Activated naive CD8-positive, alpha-beta T cell treated with anti-CD3 and anti-CD28 coated beads, Interleukin-2, amount 50 U/mL, for 24 hours (primary cell): Measurements from ENCODE around the gene SLC6A9.

Experiments
- ATAC-seq: fragments of 150-1000 bp; cut with Tn5 transposase; one replicate; pipeline ENCODE4 v1.10.0; 2021
- DNase-seq: peaks from one replicate; pipeline ENCODE4 v3.0.0; 2021
- H3K27ac Mint-ChIP-seq: one replicate; pipeline ENCODE4 v1.8.0; 2021; ENCODE audit warnings: mild to moderate bottlenecking, mixed read lengths
- H3K27me3 Mint-ChIP-seq: one replicate; pipeline ENCODE4 v1.8.0; 2021; ENCODE audit warnings: mixed read lengths
- H3K36me3 Mint-ChIP-seq: one replicate; pipeline ENCODE4 v1.8.0; 2021; ENCODE audit warnings: low read depth, mixed read lengths
- H3K4me1 Mint-ChIP-seq: one replicate; pipeline ENCODE4 v1.8.0; 2021; ENCODE audit warnings: mixed read lengths
- H3K4me3 Mint-ChIP-seq: one replicate; pipeline ENCODE4 v1.8.0; 2021; ENCODE audit warnings: mild to moderate bottlenecking, moderate library complexity, mixed read lengths
- H3K9me3 Mint-ChIP-seq: one replicate; pipeline ENCODE4 v1.8.0; 2021; ENCODE audit warnings: mixed read lengths

The SLC6A9 gene

GRCh38 chr1:43981135-43981491 lies 50.1 kb downstream of the SLC6A9 start:
- Mint-ChIP-seq H3K27me3 (peaks cover 2% of the 10 kb centered on the region), H3K36me3 (peaks cover 43% of the 10 kb centered on the region), H3K4me3 (no peak overlapping the region), H3K27ac (no peak overlapping the region), H3K4me1 (peaks cover 36% of the 10 kb centered on the region), H3K9me3 (no peaks in the 10 kb centered on the region)
- ATAC-seq (no peak), DNase-seq (no peak)

- peak overlapping the region; percentile 87 for H3K27ac Mint-ChIP-seq
- peak overlapping the region; percentile 90 for H3K4me3 Mint-ChIP-seq
- peaks cover 42% of the 10 kb centered on the region for H3K4me1 Mint-ChIP-seq
- no peak for DNase-seq
- peaks cover 42% of the 10 kb centered on the region for H3K36me3 Mint-ChIP-seq
- ATAC-seq, result no peak
- peaks cover 2% of the 10 kb centered on the region for H3K27me3 Mint-ChIP-seq
- no peaks in the 10 kb centered on the region for H3K9me3 Mint-ChIP-seq
Measured at GRCh38 chr1:43980255-43981134, 50.8 kb downstream of the SLC6A9 start.

- DNase-seq, result peak; percentile 60
- peaks cover 45% of the 10 kb centered on the region for H3K4me1 Mint-ChIP-seq
Measured at GRCh38 chr1:43979528-43980254, 51.6 kb downstream of the SLC6A9 start.

GRCh38 chr1:43979261-43979527 lies 52.1 kb downstream of the SLC6A9 start:
- Mint-ChIP-seq H3K27me3 (peaks cover 2% of the 10 kb centered on the region), H3K27ac (no peak overlapping the region), H3K36me3 (peaks cover 38% of the 10 kb centered on the region), H3K4me1 (peaks cover 47% of the 10 kb centered on the region), H3K9me3 (no peaks in the 10 kb centered on the region), H3K4me3 (no peak overlapping the region)
- ATAC-seq, result no peak
- no peak for DNase-seq

More at GRCh38 chr1:43979528-43980254, 51.6 kb downstream of the SLC6A9 start:
- peaks cover 40% of the 10 kb centered on the region for H3K36me3 Mint-ChIP-seq
- H3K4me3 Mint-ChIP-seq, result peak overlapping the region; percentile 90
- H3K27me3 Mint-ChIP-seq, result peaks cover 2% of the 10 kb centered on the region
- peak overlapping the region; percentile 87 for H3K27ac Mint-ChIP-seq
- no peaks in the 10 kb centered on the region for H3K9me3 Mint-ChIP-seq
- ATAC-seq, result peak; percentile 41

- ATAC-seq, result peak; percentile 6
- Mint-ChIP-seq H3K9me3 (no peaks in the 10 kb centered on the region), H3K4me3 (peak within 1 kb of the TSS; percentile 90), H3K36me3 (peaks cover 37% of the 10 kb centered on the region), H3K27ac (peak within 1 kb of the TSS; percentile 87), H3K4me1 (peaks cover 52% of the 10 kb centered on the region), H3K27me3 (peaks cover 2% of the 10 kb centered on the region)
- peak; percentile 58 for DNase-seq
Measured at GRCh38 chr1:43978551-43979260, 52.6 kb downstream of the SLC6A9 start, which contains the start of gene B4GALT2. Gene B4GALT2, plus strand, starts transcription at chr1:43979210. Its CDS starts 1,951 bp downstream, at chr1:43981161.

- Mint-ChIP-seq H3K36me3 (peaks cover 42% of the 10 kb centered on the region), H3K4me1 (peaks cover 56% of the 10 kb centered on the region), H3K27me3 (peaks cover 2% of the 10 kb centered on the region), H3K9me3 (no peaks in the 10 kb centered on the region), H3K4me3 (peak overlapping the region; percentile 86), H3K27ac (peak overlapping the region; percentile 70)
- ATAC-seq (no peak), DNase-seq (no peak)
Measured at GRCh38 chr1:43978264-43978550, 53.1 kb downstream of the SLC6A9 start.

GRCh38 chr1:43977376-43978263 lies 53.6 kb downstream of the SLC6A9 start:
- peaks cover 2% of the 10 kb centered on the region for H3K27me3 Mint-ChIP-seq
- H3K9me3 Mint-ChIP-seq, result no peaks in the 10 kb centered on the region
- H3K4me3 Mint-ChIP-seq, result peak overlapping the region; percentile 86
- peaks cover 42% of the 10 kb centered on the region for H3K36me3 Mint-ChIP-seq
- no peak for DNase-seq
- ATAC-seq, result no peak
- peak overlapping the region; percentile 70 for H3K27ac Mint-ChIP-seq
- H3K4me1 Mint-ChIP-seq, result peaks cover 56% of the 10 kb centered on the region

GRCh38 chr1:43976890-43977289 lies 54.4 kb downstream of the SLC6A9 start:
- Mint-ChIP-seq H3K4me3 (peak overlapping the region; percentile 86), H3K4me1 (peaks cover 56% of the 10 kb centered on the region), H3K9me3 (no peaks in the 10 kb centered on the region), H3K27me3 (peaks cover 2% of the 10 kb centered on the region), H3K36me3 (peaks cover 43% of the 10 kb centered on the region), H3K27ac (no peak overlapping the region)
- ATAC-seq, result no peak
- no peak for DNase-seq

GRCh38 chr1:43976045-43976444 lies 55.2 kb downstream of the SLC6A9 start:
- DNase-seq (no peak), ATAC-seq (no peak)
- Mint-ChIP-seq H3K9me3 (no peaks in the 10 kb centered on the region), H3K4me3 (peak overlapping the region; percentile 86), H3K27me3 (peaks cover 2% of the 10 kb centered on the region), H3K36me3 (peaks cover 42% of the 10 kb centered on the region), H3K4me1 (peaks cover 60% of the 10 kb centered on the region), H3K27ac (peak overlapping the region; percentile 85)

GRCh38 chr1:43975249-43975961 lies 55.9 kb downstream of the SLC6A9 start:
- no peaks in the 10 kb centered on the region for H3K9me3 Mint-ChIP-seq
- ATAC-seq, result no peak
- H3K36me3 Mint-ChIP-seq, result peaks cover 43% of the 10 kb centered on the region
- peak overlapping the region; percentile 85 for H3K27ac Mint-ChIP-seq
- peak overlapping the region; percentile 86 for H3K4me3 Mint-ChIP-seq
- DNase-seq, result peak; percentile 27
- H3K27me3 Mint-ChIP-seq, result no peaks in the 10 kb centered on the region
- peaks cover 62% of the 10 kb centered on the region for H3K4me1 Mint-ChIP-seq

- peaks cover 61% of the 10 kb centered on the region for H3K4me1 Mint-ChIP-seq
- no peaks in the 10 kb centered on the region for H3K27me3 Mint-ChIP-seq
Measured at GRCh38 chr1:43974443-43975248, 56.6 kb downstream of the SLC6A9 start, which contains the start of gene ATP6V0B. Gene ATP6V0B, plus strand, starts transcription at chr1:43974960. Its CDS starts 81 bp downstream, at chr1:43975041.

GRCh38 chr1:43973981-43974442 lies 57.2 kb downstream of the SLC6A9 start:
- Mint-ChIP-seq H3K9me3 (no peaks in the 10 kb centered on the region), H3K27me3 (no peaks in the 10 kb centered on the region), H3K27ac (peak overlapping the region; percentile 81), H3K4me3 (peak overlapping the region; percentile 86), H3K4me1 (peaks cover 63% of the 10 kb centered on the region), H3K36me3 (peaks cover 44% of the 10 kb centered on the region)
- no peak for DNase-seq
- ATAC-seq, result no peak

More at GRCh38 chr1:43974443-43975248, 56.6 kb downstream of the SLC6A9 start, which contains the start of gene ATP6V0B:
- peak within 1 kb of the TSS; percentile 85 for H3K27ac Mint-ChIP-seq
- ATAC-seq (peak; percentile 68), DNase-seq (peak; percentile 98)
- H3K9me3 Mint-ChIP-seq, result no peaks in the 10 kb centered on the region
- H3K36me3 Mint-ChIP-seq, result peaks cover 44% of the 10 kb centered on the region
- peak within 1 kb of the TSS; percentile 86 for H3K4me3 Mint-ChIP-seq
